ENCODE measurements around the gene CHD9NB.
A peak's percentile ranks its signal among the peaks of the same experiment; 100 is the strongest.

CHD9NB gene

DNA sequence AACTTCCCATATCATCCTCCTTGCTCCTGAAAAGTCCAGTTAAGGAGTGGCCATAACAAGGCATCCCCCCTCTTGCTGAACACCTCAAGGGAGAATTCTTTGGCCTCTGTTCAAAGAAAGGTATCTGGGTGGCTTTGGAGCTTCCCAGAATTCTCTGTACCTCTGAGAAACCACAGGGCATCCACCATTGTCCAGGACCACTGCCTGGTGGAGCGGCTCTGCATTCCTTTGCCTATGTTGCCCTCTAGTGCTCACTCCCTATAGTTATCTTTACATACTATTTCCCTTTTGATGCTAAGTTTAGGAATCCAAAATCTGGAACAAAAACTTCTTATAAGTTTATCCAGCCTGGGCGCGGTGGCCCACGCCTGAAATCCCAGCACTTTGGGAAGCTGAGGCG, 30.3 kb downstream of the CHD9NB start:
- peak; percentile 57 for DNase-seq

DNA sequence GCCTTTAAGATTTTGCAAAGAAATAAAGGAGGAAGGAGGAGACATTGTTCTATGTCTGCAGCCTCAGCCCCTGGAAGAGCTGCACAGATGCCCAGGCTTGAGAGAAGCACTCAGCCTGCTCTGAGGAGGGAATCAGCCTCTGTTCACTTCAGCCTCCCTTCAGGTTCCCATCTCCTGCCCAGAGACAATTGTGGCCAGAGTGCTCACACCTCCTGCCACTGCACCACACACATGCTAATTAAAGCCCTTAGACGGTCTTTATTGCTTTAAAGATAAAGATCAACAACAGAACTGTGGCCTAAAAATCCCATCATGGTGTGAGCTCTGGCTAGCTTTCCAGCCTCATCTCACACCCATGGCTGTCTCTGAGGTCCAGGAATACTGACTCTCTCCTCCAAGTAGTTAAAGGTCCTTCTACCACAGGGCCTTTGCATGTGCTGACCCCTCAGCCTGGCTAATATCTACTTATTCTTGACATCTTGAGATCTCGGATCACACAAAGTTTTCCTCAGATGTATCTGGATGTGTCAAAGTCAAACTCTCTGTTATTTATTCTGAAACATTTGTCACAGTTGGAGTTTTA, 33.8 kb downstream of the CHD9NB start:
- no peak for DNase-seq

DNA sequence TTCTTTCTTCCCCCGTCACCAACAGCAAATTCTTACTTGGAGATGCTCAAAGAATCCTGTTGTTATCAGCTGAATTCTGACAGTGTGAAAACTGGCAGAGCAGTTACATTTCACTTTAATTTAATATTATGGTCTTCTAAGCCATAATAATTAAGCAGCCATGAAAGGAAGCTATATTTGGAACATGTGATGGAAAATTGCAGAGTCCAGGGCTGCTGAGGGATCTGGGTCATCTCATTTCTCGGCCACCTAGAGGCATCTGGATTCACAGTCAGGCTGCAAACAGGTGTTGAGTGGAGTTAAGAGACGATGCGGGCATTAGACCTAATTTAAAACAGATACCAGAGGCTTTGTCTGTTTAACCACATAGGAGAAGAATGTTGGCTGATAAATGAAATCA, 38.4 kb downstream of the CHD9NB start:
- no peak for DNase-seq

DNA sequence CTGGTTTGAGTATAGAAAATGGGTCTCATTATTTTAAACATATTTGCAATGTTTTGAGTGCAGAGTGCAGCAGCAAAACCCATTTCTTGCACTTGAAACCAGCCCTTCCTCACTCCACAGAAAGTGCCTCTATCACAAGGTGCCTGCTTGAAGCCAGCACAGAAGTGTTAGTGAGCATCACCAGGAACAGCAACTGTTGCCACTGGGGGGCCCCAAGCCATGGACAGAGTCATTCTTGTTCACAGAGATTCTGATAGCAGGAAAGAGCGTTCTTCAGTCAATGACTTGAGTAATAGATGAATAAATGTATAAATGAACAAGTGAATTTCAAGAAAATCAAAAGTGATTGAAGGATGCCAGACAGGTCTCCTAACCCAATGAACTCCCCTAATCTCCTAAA, 45.6 kb downstream of the CHD9NB start:
- DNase-seq, result no peak

DNA sequence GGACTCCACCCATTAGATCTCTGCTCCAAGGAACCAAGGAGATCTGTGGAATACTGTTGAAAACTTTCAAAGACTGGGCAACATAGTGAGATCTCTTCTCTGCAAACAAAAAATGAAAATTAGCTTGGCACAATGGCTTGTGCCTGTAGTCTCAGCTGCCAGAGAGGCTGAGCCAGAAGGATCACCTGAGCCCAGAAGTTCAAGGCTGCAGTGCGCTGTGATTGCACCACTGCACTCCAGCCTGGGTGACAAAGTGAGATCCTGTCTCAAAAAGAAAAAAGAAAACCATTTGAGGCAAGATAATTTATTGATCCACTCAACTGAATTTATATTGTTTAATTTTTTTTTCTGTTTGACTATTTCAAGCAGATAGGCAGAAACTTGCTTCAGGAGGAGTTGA, 54.8 kb downstream of the CHD9NB start:
- no peak for DNase-seq

DNA sequence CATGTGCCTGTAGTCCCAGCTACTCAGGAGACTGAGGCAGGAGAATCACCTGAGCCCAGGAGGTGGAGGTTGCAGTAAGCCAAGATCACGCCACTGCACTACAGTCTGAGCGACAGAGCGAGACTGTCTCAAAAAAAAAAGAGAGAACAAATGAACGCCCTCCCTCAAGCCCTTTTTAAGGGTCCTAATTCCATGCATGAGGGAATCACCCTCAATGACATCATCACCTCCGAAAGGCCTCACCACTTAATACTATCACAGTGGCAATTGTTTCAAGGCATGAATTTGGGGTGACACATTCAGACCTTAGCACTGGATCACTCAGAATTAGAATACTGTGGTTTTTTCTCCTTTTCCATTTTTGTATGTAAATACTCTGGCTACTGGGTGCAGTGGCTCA, 57.8 kb downstream of the CHD9NB start:
- DNase-seq, result no peak

DNA sequence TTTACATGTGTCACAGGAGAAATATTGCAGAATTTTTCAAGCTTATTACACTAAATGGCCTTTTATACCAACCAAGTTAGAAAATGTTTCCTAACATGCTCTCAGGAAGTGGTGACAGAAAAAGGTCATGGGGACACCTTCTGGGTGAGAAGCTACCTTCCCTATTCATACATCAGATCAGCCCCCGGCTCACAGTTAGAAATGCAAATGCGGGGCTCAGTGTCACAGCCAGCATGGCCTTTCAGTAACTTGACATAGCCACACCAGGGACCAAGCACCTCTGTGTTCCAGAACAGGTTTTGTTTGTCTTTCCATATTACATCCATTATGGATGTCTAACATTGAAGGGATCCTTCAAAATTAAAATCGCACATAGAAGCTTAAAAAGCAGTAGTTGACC, 59.5 kb downstream of the CHD9NB start:
- DNase-seq, result no peak

DNA sequence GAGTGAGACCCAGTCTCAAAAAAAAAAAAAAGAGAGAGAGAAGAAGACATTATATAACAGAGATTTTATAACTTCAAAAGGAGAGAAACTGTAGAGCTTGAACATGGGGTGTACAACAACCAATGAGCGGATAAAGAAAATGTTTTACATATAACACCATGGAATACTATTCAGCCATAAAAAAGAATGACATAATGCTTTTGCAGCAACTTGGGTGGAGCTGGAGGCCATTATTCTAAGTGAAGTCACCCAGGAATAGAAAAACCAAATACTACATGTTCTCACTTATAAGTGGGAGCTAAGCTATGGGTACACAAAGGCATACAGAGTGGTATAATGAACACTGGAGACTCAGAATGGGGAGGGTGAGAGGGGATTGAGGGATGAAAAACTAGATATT, 61.1 kb downstream of the CHD9NB start:
- no peak for DNase-seq

All from NCI-H2171 (cell line).